Ovary (tissue), 3 donors: Measurements from ENCODE around the gene IGFBP1.

Experiments used
- EP300 ChIP-seq: sonication (generic); formaldehyde crosslinking; IDR thresholded peaks from one replicate; pipeline ENCODE4 v1.6.1; 2017; ENCODE audit warnings: antibody characterized with exemption
- POLR2A ChIP-seq: fragments of 450-650 bp; IDR thresholded peaks from one replicate; pipeline ENCODE4 v1.6.1; 2017; ENCODE audit warnings: antibody characterized with exemption, mild to moderate bottlenecking, moderate library complexity
- TF ChIP-seq, protein P1 (sequence below), 3 donors: fragments of 450-650 bp in 2 of 3; fragments of 200-600 bp in 1 of 3; IDR thresholded peaks; one replicate each; pipeline versions ENCODE4 v1.5.1 to v1.8.0; 2016 to 2022; ENCODE audit warnings: antibody characterized with exemption in 3 of 3, mild to moderate bottlenecking in 1 of 3
- donor health status: DM: no; HTN: no; CAD: no.

DNA sequence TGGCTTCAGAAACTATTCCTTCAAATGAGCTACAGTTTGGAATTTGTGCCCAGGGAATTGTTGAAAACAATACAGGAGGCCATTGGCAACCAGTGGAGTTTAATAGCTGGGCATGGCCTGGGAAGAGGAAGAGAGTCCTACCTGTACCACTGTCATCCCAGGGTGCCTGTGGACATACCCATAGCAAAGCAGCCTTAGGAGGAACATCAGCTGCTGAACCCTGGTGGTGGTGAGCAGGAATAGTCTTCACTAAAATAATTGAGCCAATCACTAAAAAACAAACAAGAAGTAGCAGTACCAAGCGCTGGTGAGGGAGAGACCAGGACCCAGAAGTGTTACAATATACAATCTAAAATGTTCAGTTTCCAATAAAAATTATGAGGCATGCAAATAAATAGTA is 14.5 kb downstream of the IGFBP1 start:
- TF ChIP-seq POLR2A, result no peak
- TF ChIP-seq, protein P1, sequence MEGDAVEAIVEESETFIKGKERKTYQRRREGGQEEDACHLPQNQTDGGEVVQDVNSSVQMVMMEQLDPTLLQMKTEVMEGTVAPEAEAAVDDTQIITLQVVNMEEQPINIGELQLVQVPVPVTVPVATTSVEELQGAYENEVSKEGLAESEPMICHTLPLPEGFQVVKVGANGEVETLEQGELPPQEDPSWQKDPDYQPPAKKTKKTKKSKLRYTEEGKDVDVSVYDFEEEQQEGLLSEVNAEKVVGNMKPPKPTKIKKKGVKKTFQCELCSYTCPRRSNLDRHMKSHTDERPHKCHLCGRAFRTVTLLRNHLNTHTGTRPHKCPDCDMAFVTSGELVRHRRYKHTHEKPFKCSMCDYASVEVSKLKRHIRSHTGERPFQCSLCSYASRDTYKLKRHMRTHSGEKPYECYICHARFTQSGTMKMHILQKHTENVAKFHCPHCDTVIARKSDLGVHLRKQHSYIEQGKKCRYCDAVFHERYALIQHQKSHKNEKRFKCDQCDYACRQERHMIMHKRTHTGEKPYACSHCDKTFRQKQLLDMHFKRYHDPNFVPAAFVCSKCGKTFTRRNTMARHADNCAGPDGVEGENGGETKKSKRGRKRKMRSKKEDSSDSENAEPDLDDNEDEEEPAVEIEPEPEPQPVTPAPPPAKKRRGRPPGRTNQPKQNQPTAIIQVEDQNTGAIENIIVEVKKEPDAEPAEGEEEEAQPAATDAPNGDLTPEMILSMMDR (IDR thresholded peaks at IDR 0.05), result no peak
- no peak for TF ChIP-seq EP300
